Retinal pigment epithelial cell (primary cell): ENCODE data around the gene SSH2.
"Not testable (repeated sequence)": the region's sequence is repeated elsewhere in the genome, so short reads cannot be mapped to it uniquely, and the experiment has no call there.

Experiments
- DNase-seq: peaks from one replicate; pipeline ENCODE4 v3.0.0-alpha.2; 2010; ENCODE audit warnings: low read depth
- H3K4me3 ChIP-seq: 2 replicates; pipeline ENCODE4 v1.5.1; 2011; ENCODE audit warnings: mild to moderate bottlenecking, low read length, control low read depth, moderate library complexity
- CTCF ChIP-seq: conservative IDR thresholded peaks from 2 replicates; pipeline ENCODE4 v1.5.1; 2011; ENCODE audit warnings: low read depth, low read length, control low read depth, inconsistent platforms

The SSH2 gene

GRCh38 chr17:29941334-29941733 lies 11.3 kb upstream of the SSH2 start, which contains the start of gene EFCAB5:
Gene EFCAB5, plus strand, starts transcription at chr17:29941634. Its CDS starts 163 bp downstream, at chr17:29941797.
- DNase-seq, result no peak
- H3K4me3 ChIP-seq, result no peak within 1 kb of the TSS
- TF ChIP-seq CTCF, result no peak

- TF ChIP-seq CTCF, result no peak
- H3K4me3 ChIP-seq, result no peak overlapping the region
- DNase-seq, result no peak
Observed at GRCh38 chr17:29936724-29937123, 6.7 kb upstream of the SSH2 start.

GRCh38 chr17:29935909-29936308 lies 5.9 kb upstream of the SSH2 start:
- H3K4me3 ChIP-seq, result not testable (repeated sequence)

GRCh38 chr17:29933379-29933778 lies 3.4 kb upstream of the SSH2 start:
- peak; percentile 44 for TF ChIP-seq CTCF
- no peak for DNase-seq

More at GRCh38 chr17:29935909-29936308, 5.9 kb upstream of the SSH2 start:
- DNase-seq, result not testable (repeated sequence)

GRCh38 chr17:29931231-29931932 lies 1.4 kb upstream of the SSH2 start:
- TF ChIP-seq CTCF, result peak; percentile 95
- peak; percentile 64 for DNase-seq
- peak overlapping the region; percentile 82 for H3K4me3 ChIP-seq

More at GRCh38 chr17:29933379-29933778, 3.4 kb upstream of the SSH2 start:
- H3K4me3 ChIP-seq, result no peak overlapping the region

GRCh38 chr17:29930409-29931010 lies 482 bp upstream of the SSH2 start:
- no peak for TF ChIP-seq CTCF
- DNase-seq, result no peak
- peak overlapping the region; percentile 82 for H3K4me3 ChIP-seq

GRCh38 chr17:29929006-29929532 lies 959 bp downstream of the SSH2 start:
- no peak for DNase-seq
- no peak for TF ChIP-seq CTCF
- H3K4me3 ChIP-seq, result peak overlapping the region; percentile 82
